Measurements from ENCODE around the gene PRR23E.

PRR23E gene

GRCh38 chr3:127215714-127216414 is 22.9 kb downstream of the PRR23E start:
- no peak for DNase-seq (ENCODE audit: low read depth)
- no peak overlapping the region for H3K4me3 ChIP-seq (ENCODE audit: low read depth, low read length)
- TF ChIP-seq CTCF (IDR thresholded peaks at IDR 0.05; ENCODE audit: low read depth, low read length, missing control alignments): no peak
- in situ Hi-C loops (cut with HindIII; ENCODE audit: low sequenced_read_pairs): no loop called here

- no peak for TF ChIP-seq CTCF (IDR thresholded peaks at IDR 0.05; ENCODE audit: low read depth, low read length, missing control alignments)
- in situ Hi-C loops (cut with HindIII; ENCODE audit: low sequenced_read_pairs): no loop called here
- no peak overlapping the region for H3K4me3 ChIP-seq (ENCODE audit: low read depth, low read length)
These were observed 23.7 kb downstream of the PRR23E start for GRCh38 chr3:127216415-127217261.

GRCh38 chr3:127217596-127218453 is 24.9 kb downstream of the PRR23E start:
- in situ Hi-C loops (cut with HindIII; ENCODE audit: low sequenced_read_pairs): no loop called here
- DNase-seq (ENCODE audit: low read depth): no peak
- no peak overlapping the region for H3K4me3 ChIP-seq (ENCODE audit: low read depth, low read length)
- TF ChIP-seq CTCF (IDR thresholded peaks at IDR 0.05; ENCODE audit: low read depth, low read length, missing control alignments): no peak

More at GRCh38 chr3:127216415-127217261, 23.7 kb downstream of the PRR23E start:
- no peak for DNase-seq (ENCODE audit: low read depth)

- no peak for TF ChIP-seq CTCF (IDR thresholded peaks at IDR 0.05; ENCODE audit: low read depth, low read length, missing control alignments)
- in situ Hi-C loops (cut with HindIII; ENCODE audit: low sequenced_read_pairs): no loop called here
- no peak overlapping the region for H3K4me3 ChIP-seq (ENCODE audit: low read depth, low read length)
- DNase-seq (ENCODE audit: low read depth): no peak
These were observed 25.6 kb downstream of the PRR23E start for GRCh38 chr3:127218454-127218922.

- no peak for DNase-seq (ENCODE audit: low read depth)
- no peak for TF ChIP-seq CTCF (IDR thresholded peaks at IDR 0.05; ENCODE audit: low read depth, low read length, missing control alignments)
These were observed 27.6 kb downstream of the PRR23E start for GRCh38 chr3:127220497-127220896.

GRCh38 chr3:127221037-127221436 is 28.1 kb downstream of the PRR23E start:
- no peak for DNase-seq (ENCODE audit: low read depth)
- in situ Hi-C loops (cut with HindIII; ENCODE audit: low sequenced_read_pairs): no loop called here
- H3K4me3 ChIP-seq (ENCODE audit: low read depth, low read length): no peak overlapping the region
- TF ChIP-seq CTCF (IDR thresholded peaks at IDR 0.05; ENCODE audit: low read depth, low read length, missing control alignments): no peak

More at GRCh38 chr3:127220497-127220896, 27.6 kb downstream of the PRR23E start:
- in situ Hi-C loops (cut with HindIII; ENCODE audit: low sequenced_read_pairs): no loop called here
- H3K4me3 ChIP-seq (ENCODE audit: low read depth, low read length): no peak overlapping the region
